NCI-H2107 treated with DMSO at 0.1 percent for 48 hours (cell line): ENCODE measurements around the gene CCDC50.

Experiments
- DNase-seq: peaks from one replicate; lab custom pipeline; 2025; ENCODE audit not compliant: unreplicated experiment; lab: John Stamatoyannopoulos, UW

Gene CCDC50

GRCh38 chr3:191345334-191345733 lies 16.1 kb downstream of the CCDC50 start:
- DNase-seq = no peak

- no peak for DNase-seq
Observed at GRCh38 chr3:191347228-191347627, 18.0 kb downstream of the CCDC50 start.

- DNase-seq = no peak
Observed at GRCh38 chr3:191348098-191348497, 18.9 kb downstream of the CCDC50 start.

GRCh38 chr3:191350396-191351090 lies 21.3 kb downstream of the CCDC50 start:
- DNase-seq = no peak

- no peak for DNase-seq
Observed at GRCh38 chr3:191352014-191352413, 22.8 kb downstream of the CCDC50 start.

- DNase-seq = no peak
Observed at GRCh38 chr3:191353022-191353777, 24.0 kb downstream of the CCDC50 start.

GRCh38 chr3:191355406-191355805 lies 26.2 kb downstream of the CCDC50 start:
- no peak for DNase-seq

- DNase-seq = no peak
Observed at GRCh38 chr3:191356631-191357439, 27.6 kb downstream of the CCDC50 start.

GRCh38 chr3:191357909-191358308 lies 28.7 kb downstream of the CCDC50 start:
- no peak for DNase-seq

GRCh38 chr3:191358929-191359328 lies 29.7 kb downstream of the CCDC50 start:
- DNase-seq = no peak

- no peak for DNase-seq
Observed at GRCh38 chr3:191360620-191361019, 31.4 kb downstream of the CCDC50 start.

- no peak for DNase-seq
Observed at GRCh38 chr3:191361456-191361855, 32.3 kb downstream of the CCDC50 start.

GRCh38 chr3:191362037-191362436 lies 32.8 kb downstream of the CCDC50 start:
- no peak for DNase-seq

GRCh38 chr3:191362524-191363090 lies 33.4 kb downstream of the CCDC50 start:
- DNase-seq = no peak

- no peak for DNase-seq
Observed at GRCh38 chr3:191363221-191363620, 34.0 kb downstream of the CCDC50 start.

- no peak for DNase-seq
Observed at GRCh38 chr3:191366675-191367074, 37.5 kb downstream of the CCDC50 start.

- DNase-seq = no peak
Observed at GRCh38 chr3:191368755-191369615, 39.8 kb downstream of the CCDC50 start.

- DNase-seq = no peak
Observed at GRCh38 chr3:191369616-191370010, 40.4 kb downstream of the CCDC50 start.

GRCh38 chr3:191372122-191372521 lies 42.9 kb downstream of the CCDC50 start:
- no peak for DNase-seq

GRCh38 chr3:191373327-191373726 lies 44.1 kb downstream of the CCDC50 start:
- DNase-seq = no peak
